Liver (tissue), 9 donors: ENCODE data around the gene POLG. TPM values are rescaled to one million over a fixed set of nuclear protein-coding genes. Genes with fewer than 3 reads are reported as not detected.

Source experiments
- DNase-seq: peaks from one replicate; pipeline ENCODE4 v3.0.0-alpha.2; 2017; ENCODE audit warnings: low spot score
- H3K27ac ChIP-seq, 2 donors: one replicate each; pipeline ENCODE4 v1.7.0; 2013; ENCODE audit warnings: inconsistent platforms in 2 of 2, low read length in 2 of 2, control low read depth in 1 of 2, low read depth in 1 of 2, mild to moderate bottlenecking in 1 of 2
- H3K27me3 ChIP-seq, 4 donors: one replicate each; pipeline versions ENCODE4 v1.6.1 to v1.7.0; 2013; ENCODE audit warnings: low read length in 3 of 4, inconsistent platforms in 1 of 4, mild to moderate bottlenecking in 1 of 4, moderate library complexity in 1 of 4; ENCODE audit not compliant: control insufficient read depth in 4 of 4, insufficient read depth in 4 of 4
- H3K36me3 ChIP-seq, 4 donors: one replicate each; pipeline versions ENCODE4 v1.6.1 to v1.7.0; 2013; ENCODE audit warnings: low read length in 3 of 4, mild to moderate bottlenecking in 3 of 4, low read depth in 1 of 4, moderate library complexity in 1 of 4; ENCODE audit not compliant: control insufficient read depth in 4 of 4, insufficient read depth in 3 of 4
- H3K4me1 ChIP-seq, 4 donors: one replicate each; pipeline versions ENCODE4 v1.6.1 to v1.7.0; 2013; ENCODE audit warnings: low read length in 3 of 4, mild to moderate bottlenecking in 3 of 4, moderate library complexity in 1 of 4; ENCODE audit not compliant: control insufficient read depth in 4 of 4, insufficient read depth in 4 of 4
- H3K4me3 ChIP-seq, 3 donors: one replicate each; pipeline versions ENCODE4 v1.6.1 to v1.7.0; 2013; ENCODE audit warnings: low read length in 3 of 3, control low read depth in 1 of 3, low read depth in 1 of 3, mild to moderate bottlenecking in 1 of 3
- H3K9ac ChIP-seq, 2 donors: one replicate each; pipeline ENCODE4 v1.7.0; 2013; ENCODE audit warnings: low read length in 2 of 2, mild to moderate bottlenecking in 2 of 2, moderate library complexity in 2 of 2, control low read depth in 1 of 2, low read depth in 1 of 2
- H3K9me3 ChIP-seq, 4 donors: one replicate each; pipeline versions ENCODE4 v1.6.1 to v1.7.0; 2013; ENCODE audit warnings: low read length in 3 of 4; ENCODE audit not compliant: control insufficient read depth in 4 of 4
- EGR1 ChIP-seq, 2 donors: IDR thresholded peaks; 2 replicates each; pipeline ENCODE4 v1.6.1; 2016 to 2018; ENCODE audit warnings: antibody characterized with exemption in 2 of 2, low read depth in 2 of 2
- GABPA ChIP-seq, 2 donors: IDR thresholded peaks in 1 of 2; conservative IDR thresholded peaks in 1 of 2; 2 replicates each; pipeline ENCODE4 v1.6.1; 2016; ENCODE audit warnings: antibody characterized with exemption in 2 of 2, mild to moderate bottlenecking in 1 of 2, moderate library complexity in 1 of 2
- HNF4A ChIP-seq, 2 donors: conservative IDR thresholded peaks; 2 replicates each; pipeline ENCODE4 v1.6.1; 2016; ENCODE audit warnings: antibody characterized with exemption in 2 of 2, mild to moderate bottlenecking in 2 of 2
- HNF4G ChIP-seq: IDR thresholded peaks from 2 replicates; pipeline ENCODE4 v1.6.1; 2016; ENCODE audit warnings: antibody characterized with exemption
- JUND ChIP-seq, 2 donors: IDR thresholded peaks; 2 replicates each; pipeline ENCODE4 v1.6.1; 2016; ENCODE audit warnings: antibody characterized with exemption in 2 of 2
- RAD21 ChIP-seq, 2 donors: IDR thresholded peaks; 2 replicates each; pipeline ENCODE4 v1.6.1; 2016; ENCODE audit warnings: antibody characterized with exemption in 2 of 2, mild to moderate bottlenecking in 2 of 2
- RXRA ChIP-seq, 2 donors: IDR thresholded peaks; 2 replicates each; pipeline ENCODE4 v1.6.1; 2017 to 2018; ENCODE audit warnings: antibody characterized with exemption in 2 of 2, mild to moderate bottlenecking in 1 of 2
- SP1 ChIP-seq: IDR thresholded peaks from 2 replicates; pipeline ENCODE4 v1.6.1; 2018; ENCODE audit warnings: antibody characterized with exemption, mild to moderate bottlenecking
- TAF1 ChIP-seq: conservative IDR thresholded peaks from 2 replicates; pipeline ENCODE4 v1.6.1; 2016; ENCODE audit warnings: antibody characterized with exemption, mild to moderate bottlenecking
- YY1 ChIP-seq: IDR thresholded peaks from 2 replicates; pipeline ENCODE4 v1.6.1; 2016; ENCODE audit warnings: antibody characterized with exemption, mild to moderate bottlenecking
- WGBS: extraction: QIAGEN DNeasy Blood & Tissue Kit; methylation state at CpG from one replicate; pipeline ENCODE4 v1.1.7; 2013; 5-methylcytosine and 5-hydroxymethylcytosine counted together
- polyA plus RNA-seq, 2 donors: library from polyadenylated mRNA; stranded (reverse) in 1 of 2; unstranded in 1 of 2; fragments of 200-250 nt in 1 of 2; fragments of >200 nt in 1 of 2; fragmentation: Nextera tagmentation in 1 of 2; extraction: Ambion mirVana in 1 of 2; gene quantifications; one replicate each; pipeline versions ENCODE4 v1.2.1 to v1.2.3, GENCODE V29; 2013 to 2015
- total RNA-seq, 2 donors: library from RNA; depleted of rRNA; stranded (reverse); fragments of >200 nt; gene quantifications; one replicate each; pipeline ENCODE4 v1.2.3, GENCODE V29; 2014
- TF ChIP-seq, protein P1 (sequence below): IDR thresholded peaks from 2 replicates; pipeline ENCODE4 v1.6.1; 2016; ENCODE audit warnings: antibody characterized with exemption, mild to moderate bottlenecking
- TF ChIP-seq, protein P2 (sequence below): IDR thresholded peaks from 2 replicates; pipeline ENCODE4 v1.6.1; 2016; ENCODE audit warnings: antibody characterized with exemption
- TF ChIP-seq, protein P3 (sequence below): IDR thresholded peaks from 2 replicates; pipeline ENCODE4 v1.6.1; 2016; ENCODE audit warnings: antibody characterized with exemption
- TF ChIP-seq, protein P4 (sequence below): fragments of 150-350 bp; IDR thresholded peaks from 2 replicates; pipeline ENCODE4 v1.5.1; 2017; ENCODE audit warnings: improper control_type of control experiment, low read depth, low read length; ENCODE audit not compliant: missing input control
- donor health status: healthy.
- donor health status: healthy.
- donor health status: healthy.
- donor health status: healthy.
- donor health status: healthy.

The POLG gene
- total and polyA plus RNA-seq, 4 donors, result 15.2 to 53.1 (median 31.4) TPM

DNA sequence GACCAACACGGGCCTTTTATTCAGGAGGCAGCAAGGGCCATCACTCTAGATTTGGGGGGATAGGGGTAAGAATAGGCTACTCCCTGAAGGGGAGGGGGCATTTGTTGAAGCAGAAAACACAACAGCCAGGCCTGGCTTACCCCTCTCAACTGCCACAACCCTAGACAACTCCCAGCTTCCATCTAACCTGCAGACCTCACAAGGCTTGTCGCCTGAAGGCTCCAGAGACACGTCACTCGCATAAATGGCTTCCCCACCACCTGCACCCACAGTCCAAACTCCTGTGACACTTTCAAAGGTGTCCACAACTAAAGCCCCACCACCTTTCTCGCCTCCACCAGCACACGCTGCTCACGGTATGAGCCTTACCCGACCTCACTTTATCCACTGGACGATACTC is 14.9 kb downstream of the POLG start:
- DNase-seq, result no peak
- no peaks in the 10 kb centered on the region for H3K27me3 ChIP-seq
- TF ChIP-seq HNF4A (conservative IDR thresholded peaks at IDR 0.05) (no peak), GABPA (IDR thresholded peaks at IDR 0.05 in 1 of 2, conservative IDR thresholded peaks at IDR 0.05 in 1 of 2) (no peak), YY1 (no peak)
- TF ChIP-seq, protein P1, sequence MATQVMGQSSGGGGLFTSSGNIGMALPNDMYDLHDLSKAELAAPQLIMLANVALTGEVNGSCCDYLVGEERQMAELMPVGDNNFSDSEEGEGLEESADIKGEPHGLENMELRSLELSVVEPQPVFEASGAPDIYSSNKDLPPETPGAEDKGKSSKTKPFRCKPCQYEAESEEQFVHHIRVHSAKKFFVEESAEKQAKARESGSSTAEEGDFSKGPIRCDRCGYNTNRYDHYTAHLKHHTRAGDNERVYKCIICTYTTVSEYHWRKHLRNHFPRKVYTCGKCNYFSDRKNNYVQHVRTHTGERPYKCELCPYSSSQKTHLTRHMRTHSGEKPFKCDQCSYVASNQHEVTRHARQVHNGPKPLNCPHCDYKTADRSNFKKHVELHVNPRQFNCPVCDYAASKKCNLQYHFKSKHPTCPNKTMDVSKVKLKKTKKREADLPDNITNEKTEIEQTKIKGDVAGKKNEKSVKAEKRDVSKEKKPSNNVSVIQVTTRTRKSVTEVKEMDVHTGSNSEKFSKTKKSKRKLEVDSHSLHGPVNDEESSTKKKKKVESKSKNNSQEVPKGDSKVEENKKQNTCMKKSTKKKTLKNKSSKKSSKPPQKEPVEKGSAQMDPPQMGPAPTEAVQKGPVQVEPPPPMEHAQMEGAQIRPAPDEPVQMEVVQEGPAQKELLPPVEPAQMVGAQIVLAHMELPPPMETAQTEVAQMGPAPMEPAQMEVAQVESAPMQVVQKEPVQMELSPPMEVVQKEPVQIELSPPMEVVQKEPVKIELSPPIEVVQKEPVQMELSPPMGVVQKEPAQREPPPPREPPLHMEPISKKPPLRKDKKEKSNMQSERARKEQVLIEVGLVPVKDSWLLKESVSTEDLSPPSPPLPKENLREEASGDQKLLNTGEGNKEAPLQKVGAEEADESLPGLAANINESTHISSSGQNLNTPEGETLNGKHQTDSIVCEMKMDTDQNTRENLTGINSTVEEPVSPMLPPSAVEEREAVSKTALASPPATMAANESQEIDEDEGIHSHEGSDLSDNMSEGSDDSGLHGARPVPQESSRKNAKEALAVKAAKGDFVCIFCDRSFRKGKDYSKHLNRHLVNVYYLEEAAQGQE, result no peak
- TF ChIP-seq, protein P2, sequence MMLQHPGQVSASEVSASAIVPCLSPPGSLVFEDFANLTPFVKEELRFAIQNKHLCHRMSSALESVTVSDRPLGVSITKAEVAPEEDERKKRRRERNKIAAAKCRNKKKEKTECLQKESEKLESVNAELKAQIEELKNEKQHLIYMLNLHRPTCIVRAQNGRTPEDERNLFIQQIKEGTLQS, result no peak
- TF ChIP-seq, protein P3, sequence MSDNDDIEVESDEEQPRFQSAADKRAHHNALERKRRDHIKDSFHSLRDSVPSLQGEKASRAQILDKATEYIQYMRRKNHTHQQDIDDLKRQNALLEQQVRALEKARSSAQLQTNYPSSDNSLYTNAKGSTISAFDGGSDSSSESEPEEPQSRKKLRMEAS, result no peak
- no peak overlapping the region for H3K9ac ChIP-seq
- H3K27ac ChIP-seq, result no peak overlapping the region
- H3K4me3 ChIP-seq, result no peak overlapping the region
- no peaks in the 10 kb centered on the region for H3K9me3 ChIP-seq
- 96% methylated on average over 9 of the region's 9 CpGs for WGBS
- H3K4me1 ChIP-seq, result peaks cover 0 to 15% (median 8%) of the 10 kb centered on the region in 4 donors
- H3K36me3 ChIP-seq, result peaks cover 24 to 94% (median 70%) of the 10 kb centered on the region in 4 donors

DNA sequence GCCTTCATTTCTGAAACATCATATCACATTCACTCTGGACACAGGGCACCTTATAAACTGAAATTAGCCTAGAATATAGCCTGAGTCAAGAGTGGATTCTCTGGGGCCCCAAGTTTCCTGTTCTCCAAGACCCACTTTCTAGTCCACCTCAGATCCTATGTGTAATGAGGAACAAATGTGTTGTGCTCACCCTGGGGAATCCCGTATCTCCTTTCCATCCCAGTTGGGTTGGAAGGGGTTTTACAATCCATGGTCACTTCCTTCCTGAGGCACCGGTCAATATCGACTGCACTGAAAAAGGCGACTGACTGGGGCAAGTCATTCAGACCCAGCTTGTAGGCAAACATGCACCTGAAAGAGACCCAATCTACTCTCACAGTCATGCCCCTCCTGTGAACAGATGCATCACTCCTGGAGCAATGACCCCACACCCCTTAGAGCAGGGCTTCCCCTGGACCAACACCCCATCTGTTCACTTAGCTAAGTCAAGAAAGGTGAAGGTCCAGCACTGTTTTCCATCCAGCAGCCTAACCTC is 17.4 kb downstream of the POLG start:
- H3K9me3 ChIP-seq, result no peaks in the 10 kb centered on the region
- peaks cover 24 to 69% (median 51%) of the 10 kb centered on the region in 4 donors for H3K36me3 ChIP-seq
- no peak for TF ChIP-seq EGR1 (IDR thresholded peaks at IDR 0.05; ENCODE audit: low read depth in 2 of 2)
- no peak for TF ChIP-seq RAD21 (IDR thresholded peaks at IDR 0.05)
- no peak for TF ChIP-seq RXRA (IDR thresholded peaks at IDR 0.05)
- TF ChIP-seq, protein P3, result no peak
- no peak for TF ChIP-seq HNF4G
- TF ChIP-seq TAF1, result no peak
- H3K27ac ChIP-seq, result no peak overlapping the region
- no peak overlapping the region for H3K9ac ChIP-seq
- H3K4me1 ChIP-seq, result peaks cover 0 to 15% (median 8%) of the 10 kb centered on the region in 4 donors
- no peak overlapping the region for H3K4me3 ChIP-seq
- no peaks in the 10 kb centered on the region for H3K27me3 ChIP-seq
- no peak for DNase-seq
- 78% methylated on average over 4 of the region's 4 CpGs for WGBS

DNA sequence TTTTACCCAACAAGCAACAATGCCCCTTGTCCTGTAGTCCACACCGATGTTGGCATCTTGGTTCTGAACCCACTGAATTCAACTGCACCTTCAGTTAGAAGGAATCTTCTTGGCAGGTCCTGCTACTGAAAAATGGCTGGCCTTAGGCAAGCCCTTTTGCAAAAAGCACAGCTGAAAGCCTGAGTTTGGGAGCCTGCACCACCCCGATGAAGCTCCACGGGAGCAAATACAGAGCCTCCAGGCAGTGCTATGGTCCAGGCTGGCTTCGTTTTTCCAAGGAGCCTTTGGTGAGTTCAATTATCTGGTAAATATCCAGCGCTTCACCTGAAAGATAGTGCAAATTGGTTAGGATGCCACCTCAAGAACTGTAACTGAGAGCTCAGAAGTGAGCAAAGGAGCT is 18.1 kb downstream of the POLG start:
- Histone ChIP-seq H3K4me3 (no peak overlapping the region), H3K9ac (no peak overlapping the region), H3K36me3 (peaks cover 22 to 64% (median 50%) of the 10 kb centered on the region in 4 donors), H3K27me3 (no peaks in the 10 kb centered on the region), H3K4me1 (peaks cover 0 to 11% (median 6%) of the 10 kb centered on the region in 4 donors), H3K9me3 (no peaks in the 10 kb centered on the region), H3K27ac (no peak overlapping the region)
- no peak for DNase-seq
- WGBS, result 97% methylated on average over 5 of the region's 5 CpGs
- no peak for TF ChIP-seq HNF4G
- TF ChIP-seq, protein P4, sequence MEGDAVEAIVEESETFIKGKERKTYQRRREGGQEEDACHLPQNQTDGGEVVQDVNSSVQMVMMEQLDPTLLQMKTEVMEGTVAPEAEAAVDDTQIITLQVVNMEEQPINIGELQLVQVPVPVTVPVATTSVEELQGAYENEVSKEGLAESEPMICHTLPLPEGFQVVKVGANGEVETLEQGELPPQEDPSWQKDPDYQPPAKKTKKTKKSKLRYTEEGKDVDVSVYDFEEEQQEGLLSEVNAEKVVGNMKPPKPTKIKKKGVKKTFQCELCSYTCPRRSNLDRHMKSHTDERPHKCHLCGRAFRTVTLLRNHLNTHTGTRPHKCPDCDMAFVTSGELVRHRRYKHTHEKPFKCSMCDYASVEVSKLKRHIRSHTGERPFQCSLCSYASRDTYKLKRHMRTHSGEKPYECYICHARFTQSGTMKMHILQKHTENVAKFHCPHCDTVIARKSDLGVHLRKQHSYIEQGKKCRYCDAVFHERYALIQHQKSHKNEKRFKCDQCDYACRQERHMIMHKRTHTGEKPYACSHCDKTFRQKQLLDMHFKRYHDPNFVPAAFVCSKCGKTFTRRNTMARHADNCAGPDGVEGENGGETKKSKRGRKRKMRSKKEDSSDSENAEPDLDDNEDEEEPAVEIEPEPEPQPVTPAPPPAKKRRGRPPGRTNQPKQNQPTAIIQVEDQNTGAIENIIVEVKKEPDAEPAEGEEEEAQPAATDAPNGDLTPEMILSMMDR, result no peak
- no peak for TF ChIP-seq EGR1 (IDR thresholded peaks at IDR 0.05; ENCODE audit: low read depth in 2 of 2)
- TF ChIP-seq SP1, result no peak
- TF ChIP-seq, protein P3, result no peak
- TF ChIP-seq, protein P1, result no peak
- TF ChIP-seq YY1, result no peak
- TF ChIP-seq RXRA (IDR thresholded peaks at IDR 0.05), result no peak
- no peak for TF ChIP-seq JUND (IDR thresholded peaks at IDR 0.05)
- TF ChIP-seq, protein P2, result no peak
- no peak for TF ChIP-seq HNF4A (conservative IDR thresholded peaks at IDR 0.05)
- TF ChIP-seq GABPA (IDR thresholded peaks at IDR 0.05 in 1 of 2, conservative IDR thresholded peaks at IDR 0.05 in 1 of 2), result no peak
